KBM-7 (cell line): ENCODE data around the gene MEPCE.
"Not testable (repeated sequence)": the region's sequence is repeated elsewhere in the genome, so short reads cannot be mapped to it uniquely, and the experiment has no call there.

Experiments used
- DNase-seq: peaks from one replicate; pipeline ENCODE4 v3.0.0-alpha.2; 2015
- in situ Hi-C: fragments of 300-500 bp; cut with MboI; formaldehyde crosslinking; loops from 2 replicates; pipeline ENCODE4 v1.14.3; 2020; ENCODE audit warnings: low sequenced_read_pairs, low pct_unique_long_range_greater_than_20kb, mixed read lengths

Gene MEPCE

DNA sequence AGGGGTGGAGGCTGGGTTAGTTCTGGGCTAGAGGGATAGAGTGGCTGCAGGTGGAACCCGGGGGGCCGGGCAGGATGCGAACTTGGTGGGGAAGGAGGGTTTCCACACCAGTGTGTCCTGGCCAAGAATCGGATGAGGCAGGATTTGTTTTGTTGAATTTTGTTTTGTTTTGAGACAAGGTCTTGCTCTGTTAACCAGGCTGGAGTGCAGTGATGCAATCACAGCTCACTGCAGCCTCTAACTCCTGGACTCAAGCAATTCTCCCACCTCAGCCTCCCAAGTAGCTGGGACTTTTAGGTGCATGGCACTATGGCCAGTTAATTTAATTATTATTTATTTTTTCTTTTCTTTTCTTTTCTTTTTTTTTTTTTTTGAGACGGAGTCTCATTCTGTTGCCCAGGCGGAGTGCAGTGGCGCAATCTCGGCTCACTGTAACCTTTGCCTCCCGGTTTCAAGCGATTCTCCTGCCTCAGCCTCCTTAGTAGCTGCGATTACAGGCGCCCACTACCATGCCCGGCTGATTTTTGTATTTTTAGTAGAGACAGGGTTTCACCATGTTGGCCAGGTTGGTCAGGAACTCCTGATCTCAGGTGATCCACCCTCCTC lies 19.7 kb downstream of the MEPCE start:
- in situ Hi-C loops = no loop called here
- DNase-seq = no peak

DNA sequence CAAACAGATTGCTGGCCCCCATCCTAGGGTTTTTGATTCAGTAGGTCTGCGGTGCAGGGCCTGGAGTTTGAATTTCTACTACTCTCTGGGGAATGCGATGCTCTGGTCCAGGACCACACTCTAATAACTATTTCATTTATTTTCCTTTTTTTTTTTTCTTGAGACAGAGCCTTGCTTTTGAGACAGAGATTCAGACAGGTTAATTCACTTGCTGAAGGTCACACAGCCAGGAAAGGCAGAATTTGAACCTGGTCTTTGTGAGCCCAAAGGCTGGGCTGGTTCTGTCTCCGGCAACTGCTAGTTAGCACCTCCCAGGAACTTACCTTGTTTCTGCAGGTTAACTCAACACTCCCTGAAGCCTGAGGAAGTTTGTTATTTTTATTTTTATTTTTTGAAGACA lies 22.9 kb downstream of the MEPCE start:
- in situ Hi-C loops = no loop called here
- DNase-seq = no peak

DNA sequence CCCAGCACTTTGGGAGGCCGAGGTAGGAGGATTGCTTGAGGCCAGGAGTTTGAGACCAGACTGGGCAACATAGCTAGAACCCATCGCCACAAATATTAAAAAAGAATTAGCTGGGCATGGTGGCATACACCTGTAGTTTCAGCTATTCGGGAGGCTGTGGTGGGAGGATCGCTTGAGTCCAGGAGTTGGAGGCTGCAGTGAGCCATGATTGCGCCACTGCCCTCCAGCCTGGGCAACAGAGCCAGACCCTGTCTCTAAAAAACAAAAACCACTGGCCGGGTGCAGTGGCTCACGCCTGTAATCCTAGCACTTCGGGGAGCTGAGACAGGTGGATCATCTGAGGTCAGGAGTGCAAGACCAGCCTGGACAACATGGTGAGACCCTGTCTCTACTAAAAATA lies 24.2 kb downstream of the MEPCE start:
- DNase-seq, in situ Hi-C loops: not testable (repeated sequence)

DNA sequence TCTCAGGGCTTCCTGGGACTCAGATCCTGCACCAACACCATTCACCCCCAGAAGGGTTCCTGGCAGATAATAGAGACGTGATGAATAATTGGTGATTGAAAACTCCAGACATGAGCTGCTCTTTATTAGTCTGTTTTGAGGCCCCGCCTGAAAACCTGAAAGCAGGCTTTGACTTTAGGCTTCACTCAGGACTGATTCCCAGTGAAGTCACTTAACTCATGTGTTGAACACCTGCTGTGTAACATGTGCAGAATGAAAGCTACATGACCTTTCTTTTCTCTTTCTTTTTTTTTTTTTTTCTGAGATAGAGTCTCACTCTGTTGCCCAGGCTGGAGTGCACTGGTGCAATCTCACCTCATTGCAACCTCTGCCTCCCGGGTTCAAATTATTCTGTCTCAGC lies 25.6 kb downstream of the MEPCE start:
- in situ Hi-C loops = no loop called here
- no peak for DNase-seq

DNA sequence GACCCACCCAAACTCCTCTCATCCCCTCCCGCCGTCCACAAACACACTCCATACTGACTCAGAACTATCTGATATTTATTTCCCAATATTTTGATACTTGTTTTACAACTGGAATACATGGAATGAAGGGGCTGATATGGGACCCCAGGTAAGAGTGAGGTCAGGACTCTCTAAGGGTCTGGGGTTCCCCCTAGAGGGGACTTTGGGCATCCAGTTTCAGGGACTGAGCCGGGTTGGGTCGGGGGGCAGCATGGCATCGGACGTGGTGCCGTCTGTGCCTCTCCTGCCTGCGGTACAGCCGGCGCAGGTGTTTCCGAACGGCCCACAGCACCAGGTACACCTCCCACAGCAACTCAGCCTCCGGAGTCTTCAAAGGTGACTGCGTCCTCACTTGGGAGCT lies 26.9 kb downstream of the MEPCE start:
- in situ Hi-C loops = no loop called here
- DNase-seq = no peak

DNA sequence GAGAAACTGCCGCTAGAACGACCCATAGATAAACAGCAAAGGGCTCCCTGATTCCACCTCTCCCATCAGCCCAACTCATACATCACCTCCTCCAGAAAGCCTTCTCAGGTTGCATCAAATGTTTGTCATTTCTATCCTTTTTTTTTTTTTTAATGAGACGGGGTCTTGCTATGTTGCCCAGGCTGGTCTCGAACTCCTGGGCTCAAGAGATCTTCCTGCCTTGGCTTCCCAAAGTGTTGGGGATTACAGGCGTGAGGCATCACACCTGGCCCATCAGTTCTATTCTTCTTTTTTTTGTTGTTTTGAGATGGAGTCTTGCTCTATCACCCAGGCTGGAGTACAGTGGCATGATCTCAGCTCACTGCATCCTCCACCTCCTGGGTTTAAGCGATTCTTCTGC lies 27.4 kb downstream of the MEPCE start:
- in situ Hi-C loops = no loop called here
- DNase-seq = no peak

DNA sequence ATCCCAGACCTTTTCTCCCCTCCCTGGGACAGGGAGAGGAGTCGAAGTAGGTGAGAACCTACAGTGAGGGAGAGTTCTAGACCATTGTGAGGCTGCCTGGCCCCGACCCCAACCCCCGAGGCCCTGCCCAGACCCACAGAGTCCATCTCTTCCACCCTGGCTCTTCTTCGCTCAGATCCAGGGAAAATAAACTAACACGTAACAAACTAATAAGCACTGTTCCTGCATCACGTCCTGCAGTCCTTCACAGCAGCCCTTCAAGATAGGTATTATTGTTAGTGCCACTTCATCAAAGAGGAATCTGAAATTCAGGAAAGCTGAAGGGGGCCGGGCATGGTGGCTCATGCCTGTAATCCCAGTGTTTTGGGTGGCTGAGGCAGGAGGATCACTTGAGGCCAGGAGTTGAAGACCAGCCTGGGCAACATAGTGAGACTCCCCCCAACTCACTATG lies 34.6 kb downstream of the MEPCE start, which contains the start of gene SPACDR:
Gene SPACDR (minus strand): TSS at position 51 of the 451 bp plus-strand sequence. CDS start 235 bp downstream, outside the sequence.
- no peak for DNase-seq
- in situ Hi-C loops = no loop called here

DNA sequence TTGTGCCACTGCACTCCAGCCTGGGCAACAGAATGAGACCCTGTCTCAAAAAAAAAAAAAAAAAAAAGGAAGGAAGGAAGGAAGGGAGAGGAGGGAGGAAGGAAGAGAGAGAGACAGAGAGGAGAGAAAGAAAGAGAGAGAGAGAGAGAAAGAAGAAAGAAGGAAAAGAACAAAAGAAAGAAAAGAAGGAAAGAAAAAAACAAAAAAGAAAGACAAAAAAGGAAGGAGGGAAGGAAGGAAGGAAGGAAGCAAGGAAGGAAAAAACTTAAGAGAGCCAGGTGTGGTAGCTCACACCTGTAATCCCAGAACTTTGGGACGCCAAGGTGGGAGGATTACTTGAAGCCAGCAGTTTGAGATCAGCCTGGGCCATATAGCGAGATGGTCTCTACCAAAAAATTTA lies 35.2 kb downstream of the MEPCE start:
- DNase-seq = no peak
- in situ Hi-C loops = no loop called here

DNA sequence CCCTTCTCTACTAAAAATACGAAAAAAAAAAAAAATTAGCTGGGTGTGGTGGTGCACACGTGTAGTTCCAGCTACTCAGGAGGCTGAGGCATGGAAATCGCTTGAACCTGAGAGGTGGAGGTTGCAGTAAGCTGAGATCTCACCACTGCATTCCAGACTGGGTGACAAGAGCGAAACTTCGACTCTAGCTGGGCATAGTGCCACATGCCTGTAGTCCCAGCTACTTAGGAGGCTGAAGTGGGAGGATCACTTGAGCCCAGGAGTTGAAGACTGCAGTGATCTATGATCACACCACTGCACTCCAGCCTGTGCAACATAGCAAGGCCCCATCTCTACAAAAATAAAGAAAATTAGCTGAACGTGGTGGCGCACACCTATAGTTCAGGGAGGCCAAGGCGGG lies 35.7 kb downstream of the MEPCE start:
- DNase-seq = no peak
- in situ Hi-C loops = no loop called here

DNA sequence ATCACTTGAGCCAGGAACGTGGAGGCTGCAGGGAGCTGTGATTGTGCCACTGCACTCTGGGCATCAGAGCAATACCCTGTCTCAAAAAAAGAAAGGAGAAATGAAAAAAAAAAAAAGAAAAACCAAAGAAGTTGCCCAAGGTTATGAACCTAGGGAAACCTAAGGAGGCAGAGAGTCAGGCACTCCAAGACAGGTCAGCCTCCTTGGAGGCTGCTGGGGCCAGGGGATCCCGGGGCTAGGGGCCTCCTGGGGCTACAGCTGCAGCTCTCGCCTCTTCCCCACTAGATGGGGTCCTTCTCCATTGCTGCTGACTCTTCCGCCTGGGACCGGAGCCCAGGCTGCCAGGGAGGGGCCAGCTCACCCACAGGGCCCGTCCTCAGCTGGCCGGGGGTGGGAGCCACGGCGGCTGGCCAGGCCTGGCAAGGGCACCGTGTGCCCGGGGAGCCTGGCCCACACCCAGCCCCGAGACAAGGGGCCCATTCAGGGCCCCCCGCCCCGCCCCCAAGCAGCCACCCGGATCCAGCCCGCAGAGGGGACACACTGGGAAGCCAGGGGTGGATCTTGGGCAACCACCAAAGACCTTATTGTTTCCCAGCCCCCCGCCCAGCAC lies 36.2 kb downstream of the MEPCE start:
- in situ Hi-C loops = no loop called here

DNA sequence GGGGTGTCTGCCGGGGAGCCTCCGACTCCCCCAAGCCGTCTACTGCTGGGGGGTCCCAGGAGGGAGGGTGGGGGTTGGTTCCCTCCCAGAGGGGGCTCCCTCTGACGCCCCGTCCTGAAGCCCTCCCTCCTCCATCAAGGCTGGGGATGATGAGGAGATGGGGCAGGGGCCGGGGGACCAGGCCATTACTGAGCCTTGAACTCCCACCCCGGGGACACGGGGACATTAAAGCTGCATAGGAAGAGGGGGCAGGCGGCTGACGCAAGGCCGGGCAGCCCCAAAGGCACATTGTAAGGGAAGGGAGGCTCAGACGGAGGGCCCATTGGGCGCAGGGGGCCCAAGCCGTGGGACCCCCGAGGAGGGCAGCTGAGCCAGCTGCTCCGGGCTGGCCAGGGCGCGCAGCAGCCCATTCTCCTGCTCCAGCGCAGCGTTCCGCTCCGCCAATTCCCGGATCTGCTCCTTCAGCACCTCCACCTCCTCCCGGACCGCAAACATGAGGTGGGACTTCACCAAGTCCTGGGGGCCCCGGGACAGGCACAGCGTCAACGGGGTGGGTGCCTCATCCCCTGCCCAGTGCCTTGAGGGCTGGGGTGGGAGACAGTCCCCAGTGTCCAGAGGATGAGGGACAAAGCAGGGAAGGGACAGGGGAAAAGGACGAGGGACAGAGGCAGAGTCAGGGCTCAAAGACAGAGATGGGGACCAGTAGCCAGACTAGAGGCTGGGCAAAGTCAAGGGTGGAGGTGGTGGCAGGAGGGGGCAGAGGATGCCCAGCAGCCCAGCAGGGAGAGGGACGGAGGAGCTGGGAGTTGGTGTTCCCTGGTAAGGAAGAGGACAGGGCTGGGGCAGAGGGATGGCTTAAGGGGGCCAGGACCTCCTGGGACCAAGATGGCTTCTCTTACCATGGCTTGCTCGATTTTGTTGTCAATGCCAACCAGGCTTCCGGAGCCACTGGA lies 37.3 kb downstream of the MEPCE start:
- in situ Hi-C loops = no loop called here
- no peak for DNase-seq

More for the DNA sequence above, 36.2 kb downstream of the MEPCE start:
- no peak for DNase-seq

DNA sequence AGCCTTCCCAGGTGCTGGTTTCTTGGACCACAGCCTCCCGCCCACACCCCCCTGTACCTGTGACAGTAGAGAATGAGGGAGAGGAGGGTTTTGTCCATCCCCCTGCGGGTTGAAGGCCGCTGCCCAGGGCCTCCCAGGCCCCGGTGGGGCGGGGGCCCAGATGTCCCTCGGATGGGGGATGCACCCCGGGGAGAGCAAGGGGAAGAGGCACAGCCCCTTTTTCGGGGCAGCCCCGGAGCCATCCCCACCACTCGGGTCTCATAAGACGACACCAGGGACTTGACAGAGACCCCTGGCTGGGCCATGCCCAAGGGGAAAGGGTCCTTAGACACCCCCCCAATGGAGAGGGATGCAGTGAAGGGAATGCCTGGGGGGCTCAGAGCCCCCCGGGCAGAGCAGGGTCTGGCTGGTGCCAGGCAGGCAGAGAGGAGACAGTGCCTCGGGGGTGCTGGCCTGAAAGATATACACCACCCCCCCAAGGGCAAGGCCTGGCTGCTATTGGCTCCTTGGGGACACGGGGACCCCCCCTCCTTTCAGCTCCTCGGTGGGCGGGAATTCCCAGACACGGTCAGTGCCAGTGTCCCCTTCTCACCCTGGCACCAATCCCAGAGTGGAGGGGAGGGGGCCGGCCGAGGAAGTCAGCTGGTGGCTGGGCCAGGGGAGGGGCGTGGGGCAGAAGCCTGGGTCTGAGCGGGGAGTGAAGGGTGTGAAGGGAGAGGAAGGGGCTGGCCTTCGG lies 38.2 kb downstream of the MEPCE start:
- in situ Hi-C loops = no loop called here
- DNase-seq = no peak

DNA sequence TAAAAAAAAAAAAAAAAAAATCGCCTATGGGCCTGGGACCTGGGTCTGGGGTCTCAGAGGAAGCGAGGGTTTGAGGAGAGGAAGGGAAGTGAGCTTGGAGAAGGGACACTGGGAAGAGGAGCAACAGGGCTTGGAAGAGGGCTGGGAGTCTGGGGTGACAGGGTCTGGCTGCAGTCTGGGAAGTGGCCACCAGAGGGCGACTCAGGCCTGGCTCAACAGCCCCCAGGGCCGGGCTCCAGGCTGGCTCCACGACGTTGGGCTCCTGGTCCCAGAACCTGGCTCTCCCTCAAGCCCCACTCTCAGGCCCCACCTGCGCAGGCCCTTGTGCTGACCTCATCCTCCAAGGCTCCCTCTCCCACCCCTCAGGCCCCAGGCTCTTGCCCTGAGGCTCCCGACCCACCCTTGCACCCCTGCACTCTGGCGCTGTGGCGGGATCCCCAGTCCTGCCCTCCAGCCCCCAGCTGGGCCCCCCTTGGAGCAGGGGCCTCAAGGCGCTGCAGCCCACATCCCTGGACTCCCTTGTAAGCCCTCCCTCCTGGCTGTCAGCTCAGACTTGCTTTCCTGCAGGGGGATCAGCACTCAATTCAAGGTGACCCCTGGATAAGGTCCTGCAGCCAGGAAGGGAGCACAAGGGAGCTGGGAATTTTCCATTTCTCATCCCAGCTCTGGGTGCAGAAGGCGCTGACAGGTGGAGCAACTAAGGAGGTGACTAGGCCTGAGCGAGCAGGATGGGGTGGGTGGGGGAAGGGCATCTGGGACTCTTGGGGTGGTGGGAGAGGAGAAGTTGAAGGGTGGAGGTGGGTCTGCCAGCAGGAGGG lies 39.8 kb downstream of the MEPCE start:
- in situ Hi-C loops = loop anchor here (10.0 kb wide), 1 partner anchor 75 kb away; no protein-coding TSS in a partner anchor
- DNase-seq = peak; percentile 84

DNA sequence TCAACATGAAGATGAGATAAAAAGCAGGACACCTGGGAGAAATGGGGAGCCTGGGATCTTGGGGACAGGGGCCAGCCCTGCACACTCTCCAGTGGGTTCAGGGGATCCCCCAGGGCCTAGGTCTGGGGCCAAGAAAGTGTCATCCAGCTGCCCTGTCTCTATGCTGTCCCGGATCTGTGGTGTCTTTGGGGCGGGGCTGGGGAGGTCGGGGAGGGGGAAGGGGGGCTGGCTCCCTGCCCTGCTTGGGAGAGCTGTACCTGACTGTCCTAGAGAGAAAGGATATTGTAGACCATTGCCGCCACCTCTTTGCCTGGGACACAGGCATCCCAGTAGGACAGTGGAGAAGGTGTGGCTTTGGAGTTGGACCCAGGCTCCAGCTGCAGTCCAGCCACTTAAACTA lies 41.4 kb downstream of the MEPCE start:
- no peak for DNase-seq
- in situ Hi-C loops = loop anchor here (10.0 kb wide), 1 partner anchor 74 kb away; no protein-coding TSS in a partner anchor

DNA sequence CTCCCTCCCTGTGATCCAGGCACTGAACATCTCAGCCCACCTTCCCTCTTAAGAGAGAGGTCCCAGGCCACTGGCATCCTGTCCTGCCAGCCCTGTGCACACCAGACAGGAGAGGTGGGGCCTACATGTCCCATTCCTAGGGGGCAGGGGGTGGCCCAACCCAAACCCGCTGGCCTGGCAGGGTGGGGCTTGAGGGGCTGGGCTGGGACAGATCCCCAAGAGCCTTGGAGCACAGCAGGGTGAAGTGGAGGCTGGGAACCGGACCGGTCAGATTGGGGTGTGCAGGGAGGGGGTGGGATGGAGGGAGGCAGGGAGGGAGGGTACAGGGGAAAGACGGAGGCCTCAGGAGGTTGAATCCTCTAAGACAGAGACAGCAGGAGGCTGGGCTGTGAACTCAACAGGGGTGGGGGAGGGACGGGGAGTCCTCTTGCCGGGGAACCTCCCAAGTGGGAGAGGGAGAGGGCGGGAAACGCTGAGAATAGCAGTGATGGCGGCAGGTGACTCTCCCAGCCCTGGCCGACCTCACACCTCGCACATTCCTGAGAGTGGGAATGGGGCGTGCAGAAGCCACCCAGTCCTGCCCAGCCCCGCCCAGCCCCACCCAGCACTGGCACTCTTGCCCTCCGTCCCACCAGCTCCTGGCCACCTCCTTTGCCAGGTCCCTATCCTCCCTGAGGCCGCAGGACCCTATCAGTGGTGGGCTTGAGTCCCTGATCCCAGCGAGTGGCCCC lies 42.7 kb downstream of the MEPCE start:
- DNase-seq = no peak
- in situ Hi-C loops = loop anchor here (10.0 kb wide), 1 partner anchor 73 kb away; no protein-coding TSS in a partner anchor

DNA sequence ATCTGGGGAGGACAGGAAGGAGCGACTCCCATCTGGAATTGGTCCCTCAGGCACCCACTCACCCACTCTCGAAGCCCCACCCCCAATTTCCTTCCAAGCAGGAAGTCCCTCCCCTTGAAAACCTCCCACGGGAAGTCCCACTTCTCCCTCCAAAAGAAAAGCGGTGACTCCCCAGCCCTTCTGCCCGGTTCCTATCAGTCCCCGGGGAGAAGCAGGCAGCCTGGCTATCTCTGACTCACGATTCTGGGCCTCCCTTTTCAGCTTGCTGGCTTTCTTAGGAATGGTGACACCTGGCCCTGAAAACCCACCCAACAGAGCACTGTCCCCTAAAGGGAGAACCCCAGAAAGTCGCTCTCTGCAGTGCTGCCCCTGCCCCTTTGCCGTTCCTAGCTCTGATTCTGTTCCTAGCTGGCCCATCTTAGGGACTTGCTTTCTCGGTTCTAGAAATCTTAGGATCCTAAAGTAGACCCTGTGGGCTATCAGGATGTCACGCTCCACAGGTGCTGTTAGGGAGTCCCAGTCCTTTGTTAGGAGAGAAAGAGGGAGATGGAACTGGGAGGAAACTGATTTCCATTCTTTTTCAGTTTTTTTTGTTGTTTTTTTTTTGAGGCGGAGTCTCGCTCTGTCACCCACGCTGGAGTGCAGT lies 43.3 kb downstream of the MEPCE start:
- in situ Hi-C loops = loop anchor here (10.0 kb wide), 1 partner anchor 72 kb away; no protein-coding TSS in a partner anchor
- no peak for DNase-seq

DNA sequence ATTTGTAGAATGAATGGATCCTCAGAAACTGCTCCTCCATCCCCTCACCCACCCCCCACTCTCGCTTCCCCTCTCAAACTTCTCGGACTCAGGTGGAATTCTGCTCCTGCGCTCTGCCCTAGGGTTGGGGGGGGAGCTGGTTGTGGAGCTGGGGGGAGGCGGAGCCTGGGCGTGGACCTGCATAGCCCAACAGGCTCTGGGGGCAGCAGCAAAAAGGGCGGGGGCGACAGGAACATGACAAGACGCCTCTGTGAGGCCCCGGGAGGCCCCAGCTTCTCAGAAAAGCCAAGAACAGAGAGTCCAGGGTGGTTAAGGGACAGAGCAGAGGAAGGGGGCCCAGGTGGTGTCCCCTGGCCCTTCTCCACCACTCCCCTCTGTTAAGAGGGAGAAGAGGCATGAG lies 45.9 kb downstream of the MEPCE start:
- in situ Hi-C loops = loop anchor here (10.0 kb wide), 1 partner anchor 69 kb away; no protein-coding TSS in a partner anchor
- no peak for DNase-seq
